NCI-H2196 (cell line): ENCODE data around the gene NECTIN1.
A peak's percentile ranks its signal among the peaks of the same experiment; 100 is the strongest.

Experiments used
- DNase-seq: peaks from one replicate; lab custom pipeline; 2025; ENCODE audit not compliant: unreplicated experiment; lab: John Stamatoyannopoulos, UW

Gene NECTIN1

DNA sequence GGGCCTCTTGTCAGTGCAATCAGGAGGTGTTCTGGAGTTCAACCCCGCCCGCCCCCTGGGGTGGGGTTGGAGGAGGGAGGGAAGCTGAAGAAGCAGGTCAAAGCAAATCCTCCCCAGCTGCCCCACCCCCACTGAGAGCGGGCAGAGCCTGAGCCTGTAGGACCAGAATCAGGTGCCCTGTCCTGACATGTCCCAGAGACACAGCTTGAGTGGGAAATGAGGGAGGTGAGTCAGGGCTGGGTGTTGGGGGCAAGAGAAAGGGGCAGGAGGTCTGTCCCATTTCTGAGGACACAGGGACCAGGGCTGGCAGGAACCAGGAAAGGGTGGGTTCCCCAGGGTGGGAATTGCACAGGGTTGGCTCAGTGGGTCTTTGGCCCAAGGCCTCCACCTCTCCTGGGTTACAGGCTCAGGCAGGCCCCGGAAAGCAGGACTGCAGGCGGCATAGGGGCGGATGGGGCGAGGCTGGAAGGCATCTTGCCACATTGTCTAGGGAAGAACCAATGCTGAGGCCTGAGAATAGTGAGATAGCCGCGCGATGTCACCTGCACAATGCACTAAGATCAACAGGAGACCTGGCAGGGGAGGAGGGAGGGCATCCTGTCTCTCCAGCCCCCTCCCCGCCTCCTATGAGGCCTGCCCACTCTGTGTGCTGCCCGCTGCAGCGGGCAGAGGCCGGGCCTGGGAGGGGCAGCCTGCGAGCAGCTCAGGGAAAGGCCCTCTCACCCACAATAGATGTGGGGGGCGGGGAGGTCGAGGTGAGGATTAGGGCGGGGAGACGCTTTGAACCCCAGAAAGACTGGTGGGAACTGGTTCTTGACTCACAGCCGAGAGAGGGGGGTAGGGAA is 32.4 kb downstream of the NECTIN1 start:
- peak; percentile 53 for DNase-seq

DNA sequence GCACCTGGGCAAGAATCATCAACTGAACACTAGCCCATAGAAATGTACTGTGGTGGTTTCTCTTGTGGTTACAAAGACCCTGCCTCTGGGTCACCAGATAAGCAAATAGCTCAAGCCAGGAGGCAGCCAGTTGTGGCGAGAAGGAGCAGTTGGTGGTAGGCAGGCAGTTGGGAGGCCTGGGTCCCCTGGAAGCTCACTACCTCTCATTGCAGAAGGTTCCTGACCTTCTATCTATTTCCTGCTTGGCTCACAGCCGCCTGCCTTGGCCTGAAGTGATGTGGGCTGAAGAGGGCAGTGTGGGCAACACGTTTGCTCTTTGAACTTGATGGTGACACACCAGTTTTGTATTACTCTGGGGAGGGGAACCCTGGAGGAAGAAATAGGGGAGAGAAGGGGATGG is 34.7 kb downstream of the NECTIN1 start:
- DNase-seq = peak; percentile 50

DNA sequence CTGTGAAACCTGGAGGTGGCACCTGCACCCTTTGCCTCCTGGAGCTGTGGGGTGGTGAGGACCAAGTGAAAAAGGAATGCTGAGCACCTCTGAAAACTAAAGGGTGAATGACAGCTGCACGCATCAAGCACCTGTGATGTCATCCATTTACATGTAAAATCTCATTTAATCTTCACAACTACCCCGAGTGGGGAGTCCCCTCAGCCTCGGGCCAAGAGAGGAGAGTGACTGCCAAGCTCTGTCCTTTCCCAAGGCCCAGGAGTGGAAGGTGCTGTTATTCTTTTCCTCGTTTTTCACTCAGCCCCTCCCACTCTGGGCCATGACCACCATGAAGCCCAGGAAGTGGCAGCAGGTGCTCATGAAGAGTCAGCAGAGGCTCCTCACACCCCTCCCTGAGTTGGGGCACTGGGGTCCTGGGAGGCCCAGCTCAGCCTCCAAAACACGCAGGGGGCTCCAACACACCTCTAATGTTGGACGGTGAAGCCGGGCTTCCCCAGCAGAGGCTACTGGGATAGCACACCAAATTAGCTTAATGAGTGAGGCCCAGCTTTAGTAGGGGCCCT is 35.7 kb downstream of the NECTIN1 start:
- no peak for DNase-seq

DNA sequence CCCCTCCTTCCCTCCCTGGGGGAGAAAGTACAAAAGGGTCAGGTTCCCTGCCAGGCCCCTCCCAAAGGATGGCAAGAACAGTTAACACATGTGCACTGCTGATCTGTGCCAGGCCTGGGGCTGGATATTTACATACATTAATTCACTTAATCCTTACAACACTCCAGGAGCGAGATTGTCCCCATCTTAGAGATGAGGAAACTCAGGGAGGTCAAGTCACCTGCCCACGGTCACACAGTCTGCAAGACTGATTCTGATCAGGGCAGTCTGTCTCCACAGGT is 36.5 kb downstream of the NECTIN1 start:
- no peak for DNase-seq

DNA sequence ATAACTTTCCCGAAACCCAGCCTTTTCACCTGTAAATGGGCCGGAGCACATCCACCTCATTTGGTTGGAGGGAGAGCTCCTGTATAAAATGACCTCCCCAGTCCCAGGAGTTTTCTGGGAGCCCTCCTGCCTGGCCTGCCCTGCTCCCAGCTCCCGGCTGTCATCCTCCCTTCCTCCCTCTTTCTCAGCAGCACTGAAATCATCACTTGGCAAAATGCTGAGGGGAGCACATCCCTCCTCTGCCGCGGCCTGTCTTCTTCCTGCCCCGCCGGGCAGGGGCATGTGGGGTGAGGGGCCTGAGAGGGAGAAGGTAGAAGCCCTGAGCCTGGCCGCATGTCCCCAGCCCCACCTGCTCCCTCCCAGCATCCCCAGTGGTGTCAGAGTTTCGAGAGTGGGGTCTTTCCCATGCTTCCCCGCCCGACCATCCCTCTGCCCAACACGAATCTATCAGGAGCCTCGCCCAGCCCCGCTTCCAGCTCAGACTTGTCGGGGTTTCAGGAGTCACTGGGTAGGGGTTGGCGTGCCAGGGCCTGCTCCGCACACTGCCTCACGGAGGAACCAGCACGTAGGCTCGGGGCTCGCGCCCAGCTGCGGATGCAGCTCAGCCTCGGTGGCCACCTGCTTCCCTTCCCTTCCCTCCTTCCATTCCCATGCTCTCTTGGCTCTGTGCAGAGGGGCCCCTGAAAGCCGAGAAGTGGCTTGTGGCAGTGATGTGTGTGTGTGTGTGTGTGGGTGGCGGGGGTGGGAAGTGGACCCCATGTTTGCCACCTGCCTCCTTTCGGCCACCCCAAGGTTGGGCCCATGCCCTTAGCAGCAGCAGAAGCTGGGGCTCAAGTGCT is 37.1 kb downstream of the NECTIN1 start:
- no peak for DNase-seq

DNA sequence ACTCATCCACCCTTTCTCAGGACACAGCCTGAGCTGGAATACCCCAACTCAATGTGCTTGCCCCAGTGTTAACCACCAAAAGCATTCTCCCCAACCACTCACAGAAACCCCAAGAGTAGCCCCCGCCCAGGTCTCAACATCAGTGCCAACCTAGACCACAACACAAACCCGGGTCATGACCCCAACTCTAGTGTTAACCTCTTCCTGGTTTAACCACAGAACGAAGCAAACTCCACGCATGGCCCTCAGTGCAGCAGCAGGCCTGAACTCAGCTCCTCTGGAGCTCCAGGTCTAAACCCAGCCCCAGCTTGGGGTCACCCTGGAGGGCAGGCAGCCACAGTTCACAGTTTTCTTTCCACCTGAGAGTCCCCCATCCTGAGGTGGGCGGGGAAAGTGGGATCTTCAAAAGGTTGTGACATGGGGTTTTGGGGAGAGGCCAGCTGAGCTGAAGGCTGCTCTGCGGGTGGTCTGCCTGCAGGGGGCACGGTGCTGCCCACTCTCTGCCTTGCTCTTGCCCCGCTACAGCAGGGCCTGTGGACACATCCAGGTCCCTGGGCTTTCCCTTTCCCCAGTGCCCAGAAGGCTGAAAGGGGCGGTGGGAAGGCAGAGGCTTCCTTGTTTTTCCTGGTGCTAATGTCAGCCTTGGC is 37.9 kb downstream of the NECTIN1 start:
- no peak for DNase-seq

DNA sequence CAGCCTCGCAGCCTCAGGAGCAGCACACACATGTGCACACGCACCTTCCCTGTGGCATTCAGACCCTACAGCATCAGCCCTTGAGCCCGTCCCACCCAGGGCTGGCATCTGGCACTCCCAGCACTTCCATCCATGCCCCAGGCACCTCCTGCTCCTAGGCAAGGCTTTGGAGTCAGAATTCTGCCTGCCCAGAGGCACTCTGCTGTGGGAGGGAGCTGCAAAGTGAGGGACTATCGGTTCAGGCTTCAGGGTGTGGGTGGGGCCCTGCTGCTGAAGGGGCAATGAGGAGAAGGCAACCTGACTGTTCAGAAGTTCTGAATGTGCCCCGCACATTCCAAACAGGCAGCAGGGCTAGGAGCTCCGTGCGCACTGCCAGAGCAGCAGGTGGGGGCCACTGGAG is 39.7 kb downstream of the NECTIN1 start:
- DNase-seq = no peak

DNA sequence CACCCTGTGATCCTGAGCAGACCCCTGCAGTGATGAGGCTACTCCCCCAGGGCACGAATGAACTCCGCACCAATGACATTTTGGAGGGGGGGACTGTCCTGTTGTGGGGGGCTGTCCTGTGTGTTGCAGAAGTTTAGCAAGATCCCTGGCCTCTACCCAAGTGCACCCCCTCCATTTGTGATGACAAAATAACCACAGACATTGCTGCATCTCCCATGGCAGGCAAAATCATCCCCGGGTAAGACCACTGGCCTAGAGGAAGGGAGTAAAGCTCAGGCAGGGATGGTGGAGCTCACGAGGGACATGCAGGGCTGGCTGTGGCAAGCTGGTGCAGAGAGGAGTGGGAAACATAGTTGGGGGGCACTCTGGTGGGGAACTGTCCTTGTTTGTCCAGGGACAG is 40.6 kb downstream of the NECTIN1 start:
- no peak for DNase-seq

DNA sequence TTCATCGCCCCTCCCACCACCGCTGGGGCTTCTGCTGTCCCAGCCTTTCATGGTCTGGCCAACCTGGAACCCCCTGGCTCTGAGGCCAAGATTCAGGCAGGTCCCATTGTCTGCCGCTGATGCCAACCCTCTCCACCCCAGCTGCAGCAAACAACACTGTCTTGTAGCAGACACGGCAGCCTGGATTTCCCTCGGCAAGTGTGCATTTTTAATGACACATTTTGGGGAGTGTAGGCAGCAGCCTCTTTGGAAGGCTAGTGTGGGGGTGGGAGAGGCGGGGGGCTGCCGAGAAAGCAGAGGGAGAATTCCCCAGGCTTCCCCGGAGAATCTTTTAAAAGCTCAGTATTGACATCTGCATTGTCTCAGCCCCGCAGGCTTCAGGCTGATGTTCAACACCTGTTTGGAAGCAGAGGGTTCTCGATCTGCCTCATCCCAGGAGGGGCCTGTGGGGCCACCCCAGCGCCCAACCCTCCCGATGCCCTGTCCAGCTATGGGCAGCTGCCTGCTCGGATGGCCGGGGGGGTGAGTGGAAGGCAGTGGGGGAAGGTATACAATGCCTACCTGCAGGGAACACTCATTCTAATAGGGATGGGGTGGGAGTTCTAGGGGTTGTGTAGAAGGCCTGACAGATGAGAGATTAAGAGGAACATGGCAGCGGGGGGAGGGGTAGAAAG is 41.5 kb downstream of the NECTIN1 start:
- DNase-seq = no peak

DNA sequence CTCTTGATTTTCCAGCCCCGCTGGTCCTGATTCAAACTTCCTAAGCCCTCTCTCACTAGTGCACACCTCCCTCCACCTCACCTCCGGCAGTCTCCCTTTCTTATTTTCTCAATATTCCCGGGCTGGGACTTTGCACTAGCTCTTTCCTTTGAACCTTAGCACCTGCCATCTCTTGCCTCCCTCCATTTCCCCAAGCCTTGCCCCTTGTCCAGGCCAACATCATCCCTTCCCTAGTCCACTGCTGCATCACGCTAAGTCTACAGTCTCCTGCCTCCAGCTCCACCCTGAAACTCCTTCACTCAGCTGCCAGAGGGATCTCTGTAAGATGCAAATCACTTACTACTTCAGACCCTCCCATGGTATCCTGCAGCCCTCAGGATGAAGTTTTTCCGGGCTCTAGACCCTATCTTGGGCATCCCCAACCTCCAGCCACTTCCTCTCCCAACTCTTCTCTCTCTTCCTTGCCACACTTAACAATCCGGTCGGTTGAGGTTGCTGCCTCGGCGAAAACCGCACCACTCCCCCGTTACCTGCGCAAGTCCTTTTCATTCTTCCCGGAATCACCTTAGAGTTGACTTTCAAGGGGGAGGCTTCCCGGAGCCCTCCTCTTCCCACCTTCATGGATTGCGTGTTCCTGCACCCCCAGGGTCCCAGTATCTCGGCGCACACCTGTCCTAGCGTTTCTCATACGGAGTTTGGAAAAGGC is 42.7 kb downstream of the NECTIN1 start:
- no peak for DNase-seq

DNA sequence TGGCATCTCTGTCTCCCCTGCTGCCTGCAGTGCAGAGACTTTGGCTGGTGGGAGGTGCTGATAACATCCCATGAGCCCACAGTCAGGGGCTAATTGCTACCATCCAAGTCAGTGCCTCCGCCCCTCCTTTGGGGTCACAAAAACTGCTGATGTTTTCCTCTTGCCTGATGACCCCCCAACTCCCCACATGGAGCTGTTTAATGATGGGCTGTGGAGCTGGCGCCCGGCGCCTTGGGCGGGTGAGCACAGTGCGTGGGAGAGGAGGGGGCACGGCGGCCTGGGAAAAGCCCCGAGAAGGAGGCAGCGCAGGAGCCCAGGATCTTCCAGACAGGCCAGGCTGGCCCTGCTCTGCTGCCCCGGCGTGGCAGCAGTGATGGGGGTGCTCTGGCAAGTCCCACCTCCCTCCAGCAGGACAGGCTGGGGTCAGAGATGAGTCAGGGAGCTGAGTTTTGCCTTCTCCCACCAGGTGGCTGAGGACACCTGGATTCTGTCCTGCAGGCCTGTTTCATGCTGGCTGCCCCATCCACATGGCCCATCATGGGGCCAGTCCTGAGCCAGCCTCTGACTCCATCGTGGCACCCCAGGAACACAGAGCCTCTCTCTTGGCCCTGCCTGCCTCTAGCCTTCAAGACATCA is 43.8 kb downstream of the NECTIN1 start:
- no peak for DNase-seq

DNA sequence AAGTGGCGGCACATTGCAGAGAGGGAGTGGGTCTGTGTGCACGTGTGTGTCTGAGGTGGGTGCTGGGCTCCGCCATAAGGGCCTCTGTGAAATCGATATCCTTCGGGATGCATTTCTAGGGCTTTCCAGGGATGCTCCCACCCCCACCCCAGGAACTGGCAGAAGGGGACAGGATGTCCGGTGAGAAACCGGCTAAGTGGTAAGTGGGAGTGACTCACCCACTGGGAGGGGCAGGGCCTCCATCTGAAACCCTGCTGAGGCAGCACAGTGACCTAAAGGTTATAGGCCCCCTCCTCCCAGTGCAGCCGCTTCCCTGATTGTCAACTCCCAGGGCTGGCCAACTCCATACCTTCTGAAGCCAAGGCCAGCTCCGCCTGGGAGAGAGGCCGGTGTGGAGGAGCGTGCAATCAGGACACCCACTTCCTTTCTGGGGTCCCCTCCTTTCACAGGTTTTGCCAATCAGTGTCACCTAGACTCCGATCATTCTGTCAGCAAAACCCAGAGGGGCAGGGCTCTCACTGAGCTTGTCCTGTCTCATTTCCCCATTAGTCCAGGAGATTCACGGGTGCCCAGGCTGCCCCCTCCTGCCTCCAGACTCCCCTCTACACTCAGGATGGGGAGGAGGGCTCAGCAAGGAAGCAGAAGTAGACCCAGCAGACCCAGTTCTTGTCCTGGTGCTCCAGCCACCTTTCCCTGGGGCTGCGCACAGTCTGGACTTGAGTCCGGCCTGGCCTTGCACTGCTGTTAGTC is 44.5 kb downstream of the NECTIN1 start:
- DNase-seq = no peak

DNA sequence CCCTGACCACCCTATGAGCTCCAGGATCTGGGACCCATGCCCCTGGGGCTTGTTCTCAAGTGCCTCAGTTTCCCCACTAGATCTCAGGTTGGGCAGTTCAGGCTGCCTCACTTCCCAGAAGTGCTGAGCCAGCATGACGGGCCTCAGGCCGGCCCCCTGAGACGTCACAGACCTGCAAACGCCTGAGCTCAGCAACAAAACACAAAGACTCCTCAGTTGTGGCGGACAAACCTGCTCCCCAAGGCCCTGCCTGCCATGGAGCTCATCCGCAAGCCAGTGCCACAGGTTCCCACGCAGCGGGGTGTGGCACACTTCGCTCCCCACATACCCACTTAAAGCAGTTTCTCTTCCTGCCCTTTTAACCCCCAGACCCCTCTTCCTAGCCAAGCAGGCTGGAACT is 45.2 kb downstream of the NECTIN1 start:
- no peak for DNase-seq

DNA sequence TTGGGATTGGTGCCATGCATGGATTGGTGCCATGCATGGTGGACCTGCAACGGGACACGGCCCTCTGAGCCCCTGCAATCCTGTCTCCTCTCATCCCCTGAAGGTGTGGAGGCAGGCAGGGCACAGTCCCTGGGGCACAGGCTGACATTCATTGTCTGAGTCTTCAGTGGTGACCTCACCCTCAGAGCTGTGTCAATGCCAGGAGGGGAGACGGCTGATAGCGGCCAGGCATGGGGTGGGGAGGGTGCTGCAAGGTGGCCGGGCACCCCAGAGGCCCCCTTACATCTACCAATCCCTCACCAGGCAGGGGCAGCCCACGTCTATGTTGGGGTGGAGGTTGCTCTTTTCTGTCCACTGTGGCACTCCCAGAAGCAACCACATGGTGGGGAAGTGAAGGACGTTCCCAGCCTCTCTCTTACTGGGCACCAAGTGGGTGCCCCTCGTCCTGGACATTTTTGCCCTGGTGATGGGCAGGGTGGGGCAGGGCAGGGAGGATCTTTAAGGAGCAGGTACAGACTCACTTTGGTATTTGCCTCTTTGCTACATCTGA is 47.6 kb downstream of the NECTIN1 start:
- no peak for DNase-seq

DNA sequence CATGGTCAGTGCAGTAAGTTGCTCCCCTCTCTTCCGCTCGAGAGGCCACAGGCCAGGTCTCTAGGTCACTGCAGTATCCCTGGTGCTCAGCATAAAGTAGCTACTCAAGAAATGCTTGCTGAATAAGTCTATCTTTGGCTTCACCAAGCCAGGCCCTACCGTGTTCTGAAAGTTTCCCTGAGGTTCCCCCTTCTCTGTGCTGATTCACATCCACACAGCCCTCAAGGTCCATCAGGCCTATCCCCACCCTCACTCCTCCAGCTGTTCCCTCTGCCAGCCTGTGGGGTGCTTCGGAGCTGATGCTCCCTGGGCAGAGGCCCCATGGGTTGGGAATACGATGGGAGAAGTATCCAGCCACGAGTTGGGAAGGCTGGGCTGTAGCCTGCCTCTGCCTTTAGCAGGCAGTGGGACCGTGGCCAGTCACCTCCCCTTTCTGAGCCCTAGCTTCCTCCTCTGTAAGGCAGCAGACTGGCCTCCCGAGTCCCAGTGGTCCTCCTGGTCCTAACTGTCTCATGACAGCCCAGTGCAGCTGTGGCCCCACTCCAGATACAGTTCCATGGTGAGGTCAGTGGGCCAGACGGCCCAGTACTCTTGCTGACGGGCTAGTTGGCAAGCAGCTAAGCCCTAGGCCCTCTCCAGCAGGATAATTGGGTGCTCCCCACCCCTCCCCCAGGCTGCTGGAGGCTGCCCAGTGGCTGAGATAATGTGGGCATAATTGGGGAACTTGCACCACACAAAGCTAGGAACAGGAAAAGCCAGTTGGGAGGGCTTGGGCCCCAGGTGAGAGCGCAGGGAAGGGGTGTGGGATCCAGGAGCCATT is 48.2 kb downstream of the NECTIN1 start:
- DNase-seq = peak; percentile 28

DNA sequence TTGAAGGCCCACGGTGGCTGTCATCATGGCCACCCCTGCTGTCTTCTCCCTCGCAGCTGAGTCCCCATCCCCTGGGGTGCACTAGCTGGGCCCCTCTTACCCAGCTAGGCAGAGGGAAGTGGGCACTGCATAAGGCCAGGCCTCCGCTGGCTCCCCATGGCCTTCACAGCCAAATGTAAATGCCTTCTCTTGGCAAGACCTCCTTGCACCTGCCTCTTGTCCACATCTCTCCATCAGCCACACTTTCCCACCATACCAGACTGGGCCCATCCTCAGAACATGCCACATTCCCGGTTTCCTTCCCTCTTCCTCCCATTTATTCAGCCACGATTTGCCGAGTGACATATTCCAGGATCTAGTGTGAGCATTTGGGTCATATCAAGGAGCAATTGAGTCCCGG is 49.7 kb downstream of the NECTIN1 start:
- no peak for DNase-seq

DNA sequence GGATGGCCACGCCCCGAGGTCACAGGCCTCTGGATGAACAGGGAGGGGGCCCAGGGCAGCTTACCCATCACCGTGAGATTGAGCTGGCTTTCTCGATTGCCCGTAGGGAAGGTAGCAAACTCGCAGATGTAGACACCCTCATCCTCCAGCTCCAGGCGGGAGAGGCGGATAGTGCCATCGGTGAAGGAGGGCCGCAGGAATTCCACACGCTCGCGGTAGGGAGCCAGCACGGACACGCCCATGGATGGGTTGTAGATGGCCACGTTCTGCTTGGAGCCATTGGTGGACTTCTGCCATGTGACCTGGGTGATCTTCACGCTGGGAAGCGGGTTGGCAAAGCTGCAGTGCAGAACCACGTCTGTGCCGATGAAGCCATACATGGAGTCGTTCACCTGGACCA is 50.6 kb downstream of the NECTIN1 start:
- DNase-seq = no peak

DNA sequence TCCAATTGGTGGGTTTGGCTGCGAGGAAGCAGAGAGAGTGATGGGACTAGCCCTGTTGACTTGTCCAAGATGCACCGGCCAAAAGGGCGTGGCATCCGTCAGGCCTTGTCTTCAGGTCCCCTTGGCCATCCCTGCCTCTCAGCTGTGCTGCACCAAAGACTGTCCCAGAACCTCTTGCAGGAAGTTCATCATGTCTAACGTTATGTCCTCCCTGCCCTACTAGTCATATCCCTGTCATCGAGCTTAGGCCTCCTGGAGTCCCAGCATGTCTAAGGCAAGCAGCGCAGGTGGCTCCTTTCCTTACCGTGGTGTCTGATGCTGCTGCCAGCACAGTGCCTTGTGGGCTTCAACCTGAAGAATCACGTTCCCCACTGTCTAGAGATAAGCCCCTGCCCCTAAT is 51.2 kb downstream of the NECTIN1 start:
- DNase-seq = no peak
